NB4 (cell line): Measurements from ENCODE around the gene CDKN3.

Source experiments
- CTCF ChIP-seq: IDR thresholded peaks from one replicate; pipeline ENCODE4 v1.5.1; 2012; ENCODE audit warnings: low read depth, low read length
- MAX ChIP-seq: IDR thresholded peaks from 2 replicates; pipeline ENCODE4 v1.6.1; 2011; ENCODE audit warnings: low read depth, low read length
- POLR2A ChIP-seq: IDR thresholded peaks from 2 replicates; pipeline ENCODE4 v1.6.1; 2011; ENCODE audit warnings: mild to moderate bottlenecking; ENCODE audit not compliant: insufficient read length; ENCODE audit errors: extremely low read depth

- TF ChIP-seq CTCF (peak; percentile 53), MAX (no peak), POLR2A (no peak)
Observed at GRCh38 chr14:54420478-54421142, 23.8 kb downstream of the CDKN3 start.
